HEK293T (cell line): Measurements from ENCODE around the gene MYL12B.

Source experiments
- CTCF ChIA-PET: fragments of 350-600 bp; formaldehyde crosslinking; extraction: SDS; loops from one replicate; lab custom pipeline; 2021; ENCODE audit warnings: antibody characterized with exemption, inconsistent platforms; lab: Yijun Ruan, JAX
- POLR2A ChIA-PET: fragments of 350-600 bp; formaldehyde crosslinking; extraction: SDS; loops from one replicate; lab custom pipeline; 2020; ENCODE audit warnings: antibody characterized with exemption, inconsistent platforms; lab: Yijun Ruan, JAX
- DNase-seq: peaks from one replicate; pipeline ENCODE4 v3.0.0; 2012; ENCODE audit warnings: mixed read lengths; ENCODE audit errors: extremely low spot score
- ARNT ChIP-seq: fragments of 450-650 bp; IDR thresholded peaks from 2 replicates; pipeline ENCODE4 v1.6.1; 2017; ENCODE audit warnings: mild to moderate bottlenecking
- BHLHE40 ChIP-seq: fragments of 450-650 bp; IDR thresholded peaks from 2 replicates; pipeline ENCODE4 v1.6.1; 2016; ENCODE audit warnings: mild to moderate bottlenecking, moderate library complexity, borderline replicate concordance
- CTBP1 ChIP-seq: fragments of 450-650 bp; IDR thresholded peaks from 2 replicates; pipeline ENCODE4 v1.6.1; 2016; ENCODE audit warnings: borderline replicate concordance
- ELF4 ChIP-seq: fragments of 450-650 bp; IDR thresholded peaks from 2 replicates; pipeline ENCODE4 v1.6.1; 2017; ENCODE audit warnings: antibody characterized with exemption
- FOXA1 ChIP-seq: fragments of 450-650 bp; IDR thresholded peaks from 2 replicates; pipeline ENCODE4 v1.6.1; 2016; ENCODE audit warnings: mild to moderate bottlenecking
- FOXK2 ChIP-seq: fragments of 450-650 bp; IDR thresholded peaks from 2 replicates; pipeline ENCODE4 v1.6.1; 2016; ENCODE audit warnings: mild to moderate bottlenecking
- FOXM1 ChIP-seq: fragments of 450-650 bp; IDR thresholded peaks from 2 replicates; pipeline ENCODE4 v1.6.1; 2017; ENCODE audit warnings: mild to moderate bottlenecking, borderline replicate concordance
- HDGF ChIP-seq: fragments of 450-650 bp; IDR thresholded peaks from 2 replicates; pipeline ENCODE4 v1.6.1; 2017; ENCODE audit warnings: antibody characterized with exemption, borderline replicate concordance
- L3MBTL2 ChIP-seq: fragments of 450-650 bp; conservative IDR thresholded peaks from 2 replicates; pipeline ENCODE4 v1.6.1; 2016; ENCODE audit warnings: mild to moderate bottlenecking
- LEF1 ChIP-seq: fragments of 450-650 bp; IDR thresholded peaks from 2 replicates; pipeline ENCODE4 v1.6.1; 2017; ENCODE audit warnings: mild to moderate bottlenecking, borderline replicate concordance
- NFRKB ChIP-seq: fragments of 450-650 bp; IDR thresholded peaks from 2 replicates; pipeline ENCODE4 v1.6.1; 2016; ENCODE audit warnings: mild to moderate bottlenecking, moderate library complexity
- PKNOX1 ChIP-seq: fragments of 450-650 bp; IDR thresholded peaks from 2 replicates; pipeline ENCODE4 v1.6.1; 2016
- SP1 ChIP-seq: fragments of 450-650 bp; IDR thresholded peaks from 2 replicates; pipeline ENCODE4 v1.6.1; 2017
- SUZ12 ChIP-seq: fragments of 450-650 bp; IDR thresholded peaks from 2 replicates; pipeline ENCODE4 v1.6.1; 2016; ENCODE audit warnings: mild to moderate bottlenecking
- TARDBP ChIP-seq: fragments of 450-650 bp; IDR thresholded peaks from 2 replicates; pipeline ENCODE4 v1.6.1; 2016
- ZNF384 ChIP-seq: fragments of 450-650 bp; IDR thresholded peaks from 2 replicates; pipeline ENCODE4 v1.6.1; 2016

MYL12B gene

GRCh38 chr18:3251249-3251962, 10.5 kb upstream of the MYL12B start:
- TF ChIP-seq ZNF384: no peak
- TF ChIP-seq PKNOX1: no peak
- no peak for TF ChIP-seq NFRKB
- no peak for TF ChIP-seq FOXK2
- no peak for TF ChIP-seq SP1
- TF ChIP-seq L3MBTL2: no peak
- no peak for TF ChIP-seq HDGF
- TF ChIP-seq ELF4: no peak
- CTCF ChIA-PET: no interaction called here
- POLR2A ChIA-PET: no interaction called here
- DNase-seq: no peak

GRCh38 chr18:3251963-3252277, 10.0 kb upstream of the MYL12B start:
- DNase-seq: no peak
- no peak for TF ChIP-seq L3MBTL2
- no peak for TF ChIP-seq TARDBP
- no peak for TF ChIP-seq ARNT
- TF ChIP-seq CTBP1: no peak
- no peak for TF ChIP-seq SP1
- no peak for TF ChIP-seq LEF1
- TF ChIP-seq BHLHE40: no peak
- no peak for TF ChIP-seq FOXA1
- no peak for TF ChIP-seq NFRKB
- TF ChIP-seq FOXK2: no peak
- no peak for TF ChIP-seq HDGF
- TF ChIP-seq ZNF384: no peak
- TF ChIP-seq SUZ12: no peak
- no peak for TF ChIP-seq FOXM1
- TF ChIP-seq PKNOX1: no peak
- no peak for TF ChIP-seq ELF4
- POLR2A ChIA-PET: no interaction called here
- CTCF ChIA-PET: no interaction called here

- ChIA-PET POLR2A (no interaction called here), CTCF (interaction anchor here (0.6 kb wide), 1 partner anchor 538 kb away, joined by 3 read pairs; no protein-coding TSS in a partner anchor)
- DNase-seq: no peak
- TF ChIP-seq ARNT (no peak), TARDBP (no peak), HDGF (no peak), CTBP1 (no peak), SP1 (no peak), BHLHE40 (no peak), L3MBTL2 (no peak), PKNOX1 (no peak), FOXK2 (no peak)
These were observed 9.1 kb upstream of the MYL12B start for GRCh38 chr18:3252843-3253242.

GRCh38 chr18:3254725-3255124, 7.2 kb upstream of the MYL12B start:
- ChIA-PET CTCF (no interaction called here), POLR2A (no interaction called here)
- TF ChIP-seq BHLHE40: no peak
- no peak for TF ChIP-seq FOXK2
- TF ChIP-seq FOXA1: no peak
- no peak for TF ChIP-seq ELF4
- no peak for TF ChIP-seq FOXM1
- TF ChIP-seq CTBP1: no peak
- no peak for DNase-seq

- CTCF ChIA-PET: no interaction called here
- TF ChIP-seq BHLHE40 (no peak), PKNOX1 (no peak), L3MBTL2 (no peak), TARDBP (no peak), FOXA1 (no peak), NFRKB (no peak), ARNT (no peak), FOXM1 (no peak), SUZ12 (no peak), ZNF384 (no peak), HDGF (no peak), CTBP1 (no peak)
- POLR2A ChIA-PET: no interaction called here
These were observed 6.2 kb upstream of the MYL12B start for GRCh38 chr18:3255611-3256165.

More at GRCh38 chr18:3255611-3256165, 6.2 kb upstream of the MYL12B start:
- DNase-seq: no peak
